Astrocyte of the spinal cord (primary cell): ENCODE measurements around the gene KIF3B.
"Not testable (repeated sequence)": the region's sequence is repeated elsewhere in the genome, so short reads cannot be mapped to it uniquely, and the experiment has no call there.

ENCODE experiments used
- DNase-seq: peaks from one replicate; pipeline ENCODE4 v3.0.0; 2011; ENCODE audit warnings: low read depth, low spot score
- H3K4me3 ChIP-seq: 2 replicates; pipeline ENCODE4 v1.5.1; 2011; ENCODE audit warnings: low read depth, mild to moderate bottlenecking, low read length, moderate library complexity
- CTCF ChIP-seq: IDR thresholded peaks from 2 replicates; pipeline ENCODE4 v1.5.1; 2012; ENCODE audit warnings: low read depth, mild to moderate bottlenecking, low read length, inconsistent platforms
- in situ Hi-C: cut with HindIII; loops from 2 replicates; pipeline ENCODE4 v1.10.0; 2017; ENCODE audit warnings: low sequenced_read_pairs

Gene KIF3B

GRCh38 chr20:32248043-32248442, 29.4 kb upstream of the KIF3B start:
- TF ChIP-seq CTCF, result no peak
- in situ Hi-C loops, result no loop called here
- H3K4me3 ChIP-seq, result no peak overlapping the region
- DNase-seq, result no peak

GRCh38 chr20:32249030-32249738, 28.3 kb upstream of the KIF3B start:
- H3K4me3 ChIP-seq, result no peak overlapping the region
- in situ Hi-C loops, result no loop called here
- DNase-seq, result no peak
- no peak for TF ChIP-seq CTCF

- in situ Hi-C loops, result no loop called here
- DNase-seq, result no peak
- TF ChIP-seq CTCF, result no peak
- H3K4me3 ChIP-seq, result no peak overlapping the region
These were observed 26.0 kb upstream of the KIF3B start for GRCh38 chr20:32251470-32251869.

GRCh38 chr20:32252189-32252588, 25.3 kb upstream of the KIF3B start:
- H3K4me3 ChIP-seq, result no peak overlapping the region
- in situ Hi-C loops, result no loop called here
- DNase-seq, result no peak
- no peak for TF ChIP-seq CTCF

GRCh38 chr20:32260973-32261372, 16.5 kb upstream of the KIF3B start:
- in situ Hi-C loops, DNase-seq, H3K4me3 ChIP-seq: not testable (repeated sequence)

- TF ChIP-seq CTCF, result no peak
- no peak for DNase-seq
- in situ Hi-C loops, result no loop called here
These were observed 15.8 kb upstream of the KIF3B start for GRCh38 chr20:32261644-32262043.

GRCh38 chr20:32263398-32263954, 14.0 kb upstream of the KIF3B start:
- in situ Hi-C loops, result no loop called here
- no peak for TF ChIP-seq CTCF
- no peak overlapping the region for H3K4me3 ChIP-seq
- DNase-seq, result no peak

More at GRCh38 chr20:32261644-32262043, 15.8 kb upstream of the KIF3B start:
- H3K4me3 ChIP-seq, result no peak overlapping the region
